B cell (primary cell): ENCODE measurements around the gene NFU1. TPM values are rescaled to one million over a fixed set of nuclear protein-coding genes. Genes with fewer than 3 reads are reported as not detected.

Experiments
- ATAC-seq: fragments of 200-7000 bp; cut with Tn5 transposase; one replicate; pipeline ENCODE4 v1.10.0; 2021; ENCODE audit warnings: low read depth, mild to moderate bottlenecking, moderate number of reproducible peaks, moderate library complexity
- CTCF ChIA-PET: fragments of 350-600 bp; sonication (Branson Sonifier 250); formaldehyde crosslinking; loops from one replicate; lab custom pipeline; 2021; ENCODE audit warnings: antibody characterized with exemption, inconsistent platforms; lab: Charles Lee
- POLR2A ChIA-PET: fragments of 350-600 bp; sonication (Branson Sonifier 250); formaldehyde crosslinking; loops from one replicate; lab custom pipeline; 2021; ENCODE audit warnings: antibody characterized with exemption; lab: Charles Lee
- DNase-seq: peaks from one replicate; pipeline ENCODE4 v3.0.0; 2013
- H2AFZ ChIP-seq: 2 replicates; pipeline ENCODE4 v1.6.1; 2012; ENCODE audit warnings: mild to moderate bottlenecking, low read depth, low read length; ENCODE audit not compliant: insufficient read depth, poor library complexity, severe bottlenecking
- H3K27ac ChIP-seq, 2 donors: 1 replicate in 1 of 2; 2 replicates in 1 of 2; pipeline ENCODE4 v1.5.1; 2012 to 2013; ENCODE audit warnings: low read length in 2 of 2, mild to moderate bottlenecking in 2 of 2, moderate library complexity in 1 of 2
- H3K27me3 ChIP-seq, 4 experiments: fragments of 200-600 bp in 1 of 4; sonication (generic) in 1 of 4; replicated peaks in 1 of 4; 1 replicate in 2 of 4; 2 replicates in 2 of 4; pipeline versions ENCODE4 v1.6.1 to v1.7.0; 2013 to 2016; ENCODE audit warnings: low read length in 3 of 4, mild to moderate bottlenecking in 2 of 4, mixed read lengths in 1 of 4, moderate library complexity in 1 of 4; ENCODE audit not compliant: insufficient read depth in 4 of 4, control insufficient read depth in 3 of 4; ENCODE audit errors: control extremely low read depth in 1 of 4
- H3K36me3 ChIP-seq, 2 experiments: replicated peaks in 1 of 2; 1 replicate in 1 of 2; 2 replicates in 1 of 2; pipeline versions ENCODE4 v1.6.1 to v1.7.1; 2013; ENCODE audit warnings: low read length in 1 of 2; ENCODE audit not compliant: insufficient read depth in 2 of 2, control insufficient read depth in 1 of 2; ENCODE audit errors: control extremely low read depth in 1 of 2, extremely low read depth in 1 of 2
- H3K4me1 ChIP-seq, 2 donors: fragments of 200-600 bp in 1 of 2; sonication (generic) in 1 of 2; 1 replicate in 1 of 2; 2 replicates in 1 of 2; pipeline versions ENCODE4 v1.5.1 to v1.6.1; 2013 to 2017; ENCODE audit warnings: low read length in 2 of 2; ENCODE audit not compliant: control insufficient read depth in 2 of 2, insufficient read depth in 2 of 2
- H3K4me2 ChIP-seq: replicated peaks from 2 replicates; pipeline ENCODE3; 2012; ENCODE audit warnings: mild to moderate bottlenecking, low read depth, low read length; ENCODE audit not compliant: poor library complexity, severe bottlenecking
- H3K4me3 ChIP-seq, 5 experiments: fragments of 200-600 bp in 1 of 5; sonication (generic) in 1 of 5; 1 replicate in 3 of 5; 2 replicates in 2 of 5; pipeline versions ENCODE4 v1.5.1 to v1.7.0; 2011 to 2016; ENCODE audit warnings: low read length in 4 of 5, mild to moderate bottlenecking in 4 of 5, low read depth in 2 of 5, control low read depth in 1 of 5, moderate library complexity in 1 of 5; ENCODE audit not compliant: insufficient read depth in 1 of 5; ENCODE audit errors: control extremely low read depth in 1 of 5, extremely low read depth in 1 of 5
- H3K79me2 ChIP-seq: fragments of 200-600 bp; sonication (generic); one replicate; pipeline ENCODE4 v1.6.0; 2016; ENCODE audit warnings: low read length; ENCODE audit not compliant: control insufficient read depth, insufficient read depth
- H3K9ac ChIP-seq: fragments of 200-600 bp; sonication (generic); 2 replicates; pipeline ENCODE4 v1.6.1; 2017; ENCODE audit warnings: mild to moderate bottlenecking, low read length, moderate library complexity
- H3K9me3 ChIP-seq, 3 donors: one replicate each; pipeline versions ENCODE4 v1.6.1 to v1.7.1; 2013; ENCODE audit warnings: low read length in 2 of 3; ENCODE audit not compliant: control insufficient read depth in 2 of 3, insufficient read depth in 1 of 3; ENCODE audit errors: control extremely low read depth in 1 of 3
- H4K20me1 ChIP-seq: 2 replicates; pipeline ENCODE4 v1.6.0; 2012; ENCODE audit warnings: mild to moderate bottlenecking, low read length; ENCODE audit not compliant: insufficient read depth, control insufficient read depth, poor library complexity, severe bottlenecking
- H3K27ac Mint-ChIP-seq: one replicate; pipeline ENCODE4 v1.8.0; 2021; ENCODE audit warnings: mixed read lengths
- H3K27me3 Mint-ChIP-seq: one replicate; pipeline ENCODE4 v1.8.0; 2021; ENCODE audit warnings: mixed read lengths
- H3K4me1 Mint-ChIP-seq: one replicate; pipeline ENCODE4 v1.8.0; 2021; ENCODE audit warnings: mixed read lengths
- H3K4me3 Mint-ChIP-seq: one replicate; pipeline ENCODE4 v1.8.0; 2021; ENCODE audit warnings: mixed read lengths
- H3K9me3 Mint-ChIP-seq: one replicate; pipeline ENCODE4 v1.8.0; 2022; ENCODE audit warnings: mixed read lengths; ENCODE audit not compliant: insufficient read depth
- EZH2 ChIP-seq: IDR thresholded peaks from 2 replicates; pipeline ENCODE4 v1.6.1; 2012; ENCODE audit warnings: borderline replicate concordance, low read depth, mild to moderate bottlenecking, moderate library complexity, low read length; ENCODE audit not compliant: insufficient read depth, poor library complexity, severe bottlenecking
- WGBS: methylation state at CpG from one replicate; pipeline ENCODE4 v1.1.5; 2013; ENCODE audit warnings: missing lambda C conversion rate; ENCODE audit not compliant: insufficient coverage; 5-methylcytosine and 5-hydroxymethylcytosine counted together
- intact Hi-C: fragments of 100-400 bp; cut with micrococcal nuclease; formaldehyde crosslinking; loops from one replicate; pipeline ENCODE4 v1.10.0; 2022
- polyA plus RNA-seq: library from polyadenylated mRNA; depleted of rRNA; stranded (reverse); fragments of >200 nt; gene quantifications from 2 replicates; pipeline ENCODE4 v1.2.3, GENCODE V29; 2012
- total RNA-seq, 2 donors: library from RNA; stranded (reverse); fragments of 120-200 nt in 1 of 2; gene quantifications; 1 replicate in 1 of 2; 2 replicates in 1 of 2; pipeline versions ENCODE4 v1.2.3 to v1.2.4, GENCODE V29; 2013 to 2022
- TF ChIP-seq, protein P1 (sequence below): fragments of 200-600 bp; IDR thresholded peaks from one replicate; pipeline ENCODE4 v1.8.0; 2022; ENCODE audit warnings: antibody characterized with exemption, mild to moderate bottlenecking

The NFU1 gene
- total and polyA plus RNA-seq, 2 donors (not counting 1 experiment from before 2014, with no cell fraction given): 19.2 to 40.6 TPM

DNA sequence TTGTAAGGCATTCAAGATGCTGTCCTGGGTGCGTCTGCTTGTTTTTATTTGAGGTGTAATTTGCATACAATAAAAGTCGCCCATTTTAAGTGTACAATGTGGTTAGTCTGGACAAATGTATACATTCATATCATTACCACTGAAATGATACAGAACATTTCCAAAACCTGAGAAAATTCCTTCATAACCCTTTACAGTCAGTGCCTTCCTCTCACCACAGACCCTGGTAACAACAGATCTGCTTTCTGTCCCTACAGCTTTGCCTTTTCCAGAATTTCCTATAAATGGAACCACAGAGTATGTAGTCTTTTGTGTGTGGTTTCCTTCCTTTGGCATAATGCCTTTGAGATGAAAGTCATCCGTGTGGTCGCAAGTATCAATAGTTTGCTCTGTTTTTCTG is 45.8 kb upstream of the NFU1 start:
- H3K4me1 Mint-ChIP-seq: peaks cover 9% of the 10 kb centered on the region
- H3K4me3 Mint-ChIP-seq: no peak overlapping the region
- H3K36me3 ChIP-seq: no peaks in the 10 kb centered on the region
- TF ChIP-seq, protein P1, sequence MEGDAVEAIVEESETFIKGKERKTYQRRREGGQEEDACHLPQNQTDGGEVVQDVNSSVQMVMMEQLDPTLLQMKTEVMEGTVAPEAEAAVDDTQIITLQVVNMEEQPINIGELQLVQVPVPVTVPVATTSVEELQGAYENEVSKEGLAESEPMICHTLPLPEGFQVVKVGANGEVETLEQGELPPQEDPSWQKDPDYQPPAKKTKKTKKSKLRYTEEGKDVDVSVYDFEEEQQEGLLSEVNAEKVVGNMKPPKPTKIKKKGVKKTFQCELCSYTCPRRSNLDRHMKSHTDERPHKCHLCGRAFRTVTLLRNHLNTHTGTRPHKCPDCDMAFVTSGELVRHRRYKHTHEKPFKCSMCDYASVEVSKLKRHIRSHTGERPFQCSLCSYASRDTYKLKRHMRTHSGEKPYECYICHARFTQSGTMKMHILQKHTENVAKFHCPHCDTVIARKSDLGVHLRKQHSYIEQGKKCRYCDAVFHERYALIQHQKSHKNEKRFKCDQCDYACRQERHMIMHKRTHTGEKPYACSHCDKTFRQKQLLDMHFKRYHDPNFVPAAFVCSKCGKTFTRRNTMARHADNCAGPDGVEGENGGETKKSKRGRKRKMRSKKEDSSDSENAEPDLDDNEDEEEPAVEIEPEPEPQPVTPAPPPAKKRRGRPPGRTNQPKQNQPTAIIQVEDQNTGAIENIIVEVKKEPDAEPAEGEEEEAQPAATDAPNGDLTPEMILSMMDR: no peak
- no peak for TF ChIP-seq EZH2
- no peaks in the 10 kb centered on the region for H3K9me3 Mint-ChIP-seq
- whole genome bisulfite sequencing: no CpG with 5 or more reads among the region's 4 CpGs
- H3K27me3 ChIP-seq: no peaks in the 10 kb centered on the region
- intact Hi-C loops: no loop called here
- H3K9me3 ChIP-seq: no peaks in the 10 kb centered on the region
- no peak for ATAC-seq
- H3K4me1 ChIP-seq: no peaks in the 10 kb centered on the region
- no peak overlapping the region for H3K27ac ChIP-seq
- no peak overlapping the region for H2AFZ ChIP-seq
- no peaks in the 10 kb centered on the region for H3K79me2 ChIP-seq
- no peak overlapping the region for H3K4me2 ChIP-seq
- no peaks in the 10 kb centered on the region for H4K20me1 ChIP-seq
- POLR2A ChIA-PET: no interaction called here
- H3K27me3 Mint-ChIP-seq: no peaks in the 10 kb centered on the region
- no peak overlapping the region for H3K9ac ChIP-seq
- CTCF ChIA-PET: no interaction called here
- DNase-seq: no peak
- H3K4me3 ChIP-seq: no peak overlapping the region
- no peak overlapping the region for H3K27ac Mint-ChIP-seq

DNA sequence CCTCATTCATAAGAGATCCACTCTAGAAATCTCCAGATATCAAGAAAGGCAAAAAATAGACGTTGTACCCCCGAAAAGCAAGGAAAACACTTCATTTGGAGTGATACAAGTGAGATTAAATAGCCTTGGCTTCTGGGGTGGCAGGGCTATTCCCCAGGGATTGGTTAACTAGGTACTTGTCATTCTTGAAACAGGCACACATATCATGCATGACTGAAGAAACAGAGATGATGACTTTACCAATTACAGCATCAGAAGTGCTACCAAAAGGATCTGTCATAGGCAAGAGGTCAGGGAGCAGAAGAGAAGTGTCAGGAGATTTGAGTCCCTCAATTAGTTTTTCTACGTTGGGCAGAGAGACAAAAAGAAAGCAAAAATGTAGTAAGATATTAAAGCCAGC is 45.2 kb upstream of the NFU1 start:
- intact Hi-C loops: no loop called here
- H4K20me1 ChIP-seq: no peaks in the 10 kb centered on the region
- H3K9me3 ChIP-seq: no peaks in the 10 kb centered on the region
- Mint-ChIP-seq H3K27ac (no peak overlapping the region), H3K9me3 (no peaks in the 10 kb centered on the region), H3K4me1 (peaks cover 15% of the 10 kb centered on the region), H3K27me3 (no peaks in the 10 kb centered on the region), H3K4me3 (no peak overlapping the region)
- DNase-seq (peak; percentile 21), ATAC-seq (peak; percentile 56)
- H3K4me3 ChIP-seq: no peak overlapping the region
- CTCF ChIA-PET: no interaction called here
- TF ChIP-seq, protein P1: no peak
- TF ChIP-seq EZH2: no peak
- POLR2A ChIA-PET: no interaction called here
- H3K27me3 ChIP-seq: no peaks in the 10 kb centered on the region
- WGBS: 100% methylated on average over 2 of the region's 3 CpGs
- H3K9ac ChIP-seq: no peak overlapping the region
- H3K36me3 ChIP-seq: no peaks in the 10 kb centered on the region
- H3K4me1 ChIP-seq: no peaks in the 10 kb centered on the region
- no peak overlapping the region for H2AFZ ChIP-seq
- no peak overlapping the region for H3K27ac ChIP-seq
- no peak overlapping the region for H3K4me2 ChIP-seq
- H3K79me2 ChIP-seq: no peaks in the 10 kb centered on the region
